Right lobe of liver (tissue), 6 donors: ENCODE data around the gene CNTN6. TPM values are rescaled to one million over a fixed set of nuclear protein-coding genes. Genes with fewer than 3 reads are reported as not detected.
A peak's percentile ranks its signal among the peaks of the same experiment; 100 is the strongest.

Experiments used
- ATAC-seq, 4 donors: fragments of 200-7000 bp; cut with Tn5 transposase; one replicate each; pipeline ENCODE4 v1.9.1; 2020; ENCODE audit warnings: mild to moderate bottlenecking in 4 of 4, moderate library complexity in 4 of 4
- DNase-seq, 3 donors: peaks; one replicate each; pipeline ENCODE4 v3.0.0-alpha.2; 2020
- H3K27ac ChIP-seq, 3 donors: fragments of 200-600 bp; one replicate each; pipeline ENCODE4 v1.8.0; 2022
- H3K27me3 ChIP-seq, 2 donors: fragments of 200-600 bp; one replicate each; pipeline ENCODE4 v1.8.0; 2022
- H3K36me3 ChIP-seq, 4 donors: fragments of 200-600 bp; sonication (generic) in 1 of 4; one replicate each; pipeline versions ENCODE4 v1.5.1 to v1.8.0; 2017 to 2022; ENCODE audit warnings: control low read depth in 1 of 4
- H3K4me1 ChIP-seq, 4 donors: fragments of 200-600 bp; sonication (generic) in 1 of 4; one replicate each; pipeline versions ENCODE4 v1.5.1 to v1.8.0; 2017 to 2022; ENCODE audit warnings: control low read depth in 1 of 4
- H3K4me3 ChIP-seq, 3 donors: fragments of 200-600 bp; one replicate each; pipeline ENCODE4 v1.8.0; 2022
- H3K9me3 ChIP-seq, 4 donors: fragments of 200-600 bp; sonication (generic) in 1 of 4; one replicate each; pipeline versions ENCODE4 v1.5.1 to v1.8.0; 2017 to 2022; ENCODE audit warnings: control low read depth in 1 of 4
- POLR2A ChIP-seq: fragments of 450-650 bp; IDR thresholded peaks from one replicate; pipeline ENCODE4 v1.6.1; 2017; ENCODE audit warnings: antibody characterized with exemption, mild to moderate bottlenecking
- WGBS: methylation state at CpG from one replicate; pipeline ENCODE4 v1.1.6; 2018; ENCODE audit warnings: low coverage, low lambda C conversion rate; ENCODE audit not compliant: insufficient coverage; ENCODE audit errors: missing lambda C conversion rate; 5-methylcytosine and 5-hydroxymethylcytosine counted together
- intact Hi-C, 2 donors: fragments of 100-400 bp; cut with DNase I; formaldehyde crosslinking; loops; one replicate each; pipeline versions ENCODE4 v1.11.2 to v1.14.1; 2022
- total RNA-seq, 6 experiments: library from RNA; depleted of rRNA in 2 of 6; stranded (reverse); fragments of >200 nt in 2 of 6; fragmentation: NEBNext Ultra II Directional in 3 of 6; extraction: Animal tissue kit (Norgen Biotek cat#: 25700) in 3 of 6; gene quantifications; one replicate each; pipeline versions ENCODE4 v1.1.0 to v1.2.4, GENCODE V29; 2016 to 2023
- TF ChIP-seq, protein P1 (sequence below), 4 donors: fragments of 200-600 bp in 3 of 4; fragments of 450-650 bp in 1 of 4; IDR thresholded peaks; one replicate each; pipeline versions ENCODE4 v1.5.1 to v1.8.0; 2016 to 2022; ENCODE audit warnings: antibody characterized with exemption in 4 of 4, mild to moderate bottlenecking in 2 of 4
- donor health status: DM: no; HTN: yes; CAD: no.
- donor health status: DM: no; HTN: no; CAD: no.
- donor health status: DM: no; HTN: no; CAD: no.
- donor health status: DM: no; HTN: yes; CAD: no.
- donor health status: DM: no; HTN: yes; CAD: no.

Gene CNTN6
- total RNA-seq, 6 experiments from 2014 or later, result not detected

- intact Hi-C loops, result no loop called here
- Histone ChIP-seq H3K4me3 (no peak overlapping the region), H3K4me1 (no peaks in the 10 kb centered on the region), H3K9me3 (no peaks in the 10 kb centered on the region), H3K36me3 (no peaks in the 10 kb centered on the region), H3K27me3 (no peaks in the 10 kb centered on the region), H3K27ac (no peak overlapping the region)
- TF ChIP-seq POLR2A, result no peak
- TF ChIP-seq, protein P1, sequence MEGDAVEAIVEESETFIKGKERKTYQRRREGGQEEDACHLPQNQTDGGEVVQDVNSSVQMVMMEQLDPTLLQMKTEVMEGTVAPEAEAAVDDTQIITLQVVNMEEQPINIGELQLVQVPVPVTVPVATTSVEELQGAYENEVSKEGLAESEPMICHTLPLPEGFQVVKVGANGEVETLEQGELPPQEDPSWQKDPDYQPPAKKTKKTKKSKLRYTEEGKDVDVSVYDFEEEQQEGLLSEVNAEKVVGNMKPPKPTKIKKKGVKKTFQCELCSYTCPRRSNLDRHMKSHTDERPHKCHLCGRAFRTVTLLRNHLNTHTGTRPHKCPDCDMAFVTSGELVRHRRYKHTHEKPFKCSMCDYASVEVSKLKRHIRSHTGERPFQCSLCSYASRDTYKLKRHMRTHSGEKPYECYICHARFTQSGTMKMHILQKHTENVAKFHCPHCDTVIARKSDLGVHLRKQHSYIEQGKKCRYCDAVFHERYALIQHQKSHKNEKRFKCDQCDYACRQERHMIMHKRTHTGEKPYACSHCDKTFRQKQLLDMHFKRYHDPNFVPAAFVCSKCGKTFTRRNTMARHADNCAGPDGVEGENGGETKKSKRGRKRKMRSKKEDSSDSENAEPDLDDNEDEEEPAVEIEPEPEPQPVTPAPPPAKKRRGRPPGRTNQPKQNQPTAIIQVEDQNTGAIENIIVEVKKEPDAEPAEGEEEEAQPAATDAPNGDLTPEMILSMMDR (IDR thresholded peaks at IDR 0.05), result no peak
- WGBS, result 79% methylated on average over 4 of the region's 4 CpGs
- no peak for ATAC-seq
- DNase-seq, result no peak
These were observed 170.3 kb downstream of the CNTN6 start for GRCh38 chr3:1263121-1263520.

GRCh38 chr3:1269808-1270207 lies 177.0 kb downstream of the CNTN6 start:
- ATAC-seq (no peak), DNase-seq (no peak)
- no peak for TF ChIP-seq POLR2A
- TF ChIP-seq, protein P1 (IDR thresholded peaks at IDR 0.05), result no peak
- H3K27ac ChIP-seq, result no peak overlapping the region
- H3K4me1 ChIP-seq, result no peaks in the 10 kb centered on the region
- 44% methylated on average over 5 of the region's 5 CpGs for WGBS
- intact Hi-C loops, result no loop called here
- H3K27me3 ChIP-seq, result no peaks in the 10 kb centered on the region
- H3K4me3 ChIP-seq, result no peak overlapping the region
- no peaks in the 10 kb centered on the region for H3K36me3 ChIP-seq
- no peaks in the 10 kb centered on the region for H3K9me3 ChIP-seq

GRCh38 chr3:1272546-1273265 lies 179.9 kb downstream of the CNTN6 start:
- ATAC-seq, result no peak
- WGBS, result 43% methylated on average over 4 of the region's 4 CpGs
- intact Hi-C loops, result no loop called here
- Histone ChIP-seq H3K36me3 (no peaks in the 10 kb centered on the region), H3K4me3 (no peak overlapping the region), H3K27me3 (no peaks in the 10 kb centered on the region), H3K9me3 (no peaks in the 10 kb centered on the region), H3K4me1 (no peaks in the 10 kb centered on the region), H3K27ac (no peak overlapping the region)
- TF ChIP-seq, protein P1 (IDR thresholded peaks at IDR 0.05), result no peak
- TF ChIP-seq POLR2A, result no peak
- no peak for DNase-seq

DNA sequence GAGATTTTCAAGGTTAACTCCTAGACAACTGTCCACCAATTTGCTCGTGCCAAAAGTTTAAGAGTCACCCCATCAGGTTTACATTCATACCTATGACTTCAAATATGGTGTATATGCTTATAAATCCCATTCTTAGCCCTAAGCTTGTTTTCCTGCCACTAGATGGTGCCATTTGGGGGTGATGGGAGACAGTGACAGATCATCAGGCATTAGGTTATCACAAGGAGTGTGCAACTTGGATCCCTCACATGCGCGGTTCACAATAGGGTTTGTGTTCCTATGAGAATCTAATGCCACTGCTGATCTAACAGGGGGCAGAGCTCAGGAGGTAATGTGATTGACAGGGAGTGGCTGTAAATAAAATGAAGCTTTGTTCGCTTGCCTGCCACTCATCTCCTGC lies 182.7 kb downstream of the CNTN6 start:
- no peaks in the 10 kb centered on the region for H3K9me3 ChIP-seq
- H3K4me1 ChIP-seq, result no peaks in the 10 kb centered on the region
- ATAC-seq (no peak), DNase-seq (no peak)
- 34% methylated on average over 4 of the region's 4 CpGs for WGBS
- no peak overlapping the region for H3K27ac ChIP-seq
- no peak overlapping the region for H3K4me3 ChIP-seq
- TF ChIP-seq, protein P1 (IDR thresholded peaks at IDR 0.05), result peak in 3 of 4 donors; percentile 8 to 30 (median 19)
- no peak for TF ChIP-seq POLR2A
- no peaks in the 10 kb centered on the region for H3K27me3 ChIP-seq
- intact Hi-C loops, result no loop called here
- H3K36me3 ChIP-seq, result no peaks in the 10 kb centered on the region
